ENCODE results near the gene SMIM29.
A peak's percentile ranks its signal among the peaks of the same experiment; 100 is the strongest.
"Not testable (repeated sequence)": the region's sequence is repeated elsewhere in the genome, so short reads cannot be mapped to it uniquely, and the experiment has no call there.

Gene SMIM29

DNA sequence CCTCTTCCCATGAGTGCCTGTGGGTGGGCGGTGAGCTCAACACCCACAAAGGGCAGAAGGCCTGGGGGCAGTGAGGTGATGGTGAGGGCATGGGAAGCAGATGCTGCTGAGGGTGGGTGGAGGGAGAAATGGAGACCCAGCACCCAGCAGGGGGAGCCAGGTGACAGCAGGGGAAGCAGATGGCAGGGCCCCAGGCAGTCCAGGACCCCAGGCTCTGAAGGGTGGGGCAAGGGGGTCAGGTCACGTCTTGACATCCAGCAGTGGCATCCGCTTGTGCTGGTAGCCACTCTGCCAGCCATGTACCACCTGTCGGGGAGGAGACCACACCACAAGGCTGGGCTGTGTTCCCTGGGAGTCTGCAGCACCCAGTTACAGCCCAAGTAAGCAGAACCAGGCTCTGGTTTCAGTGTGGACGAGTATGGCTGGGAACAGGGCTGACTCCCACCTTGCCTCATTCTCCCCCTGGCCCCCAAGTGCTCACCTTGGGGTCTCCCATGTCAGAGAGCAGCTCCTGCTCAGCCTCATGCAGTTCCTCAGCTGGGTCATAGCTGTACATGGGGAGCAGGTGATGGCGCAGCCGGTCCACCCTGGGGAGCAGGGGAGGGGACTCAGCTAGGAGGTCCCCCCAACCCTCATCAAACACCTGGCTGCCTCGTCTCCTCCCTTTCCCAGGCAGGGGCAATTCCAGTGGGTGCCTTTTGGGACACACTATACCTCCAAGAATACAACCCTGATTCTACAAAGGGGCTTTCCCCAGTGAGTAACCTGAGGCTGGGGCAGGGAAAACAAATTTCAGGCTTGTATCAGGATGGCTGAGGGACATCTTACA lies 2.0 kb downstream of the SMIM29 start:
- no peaks in the 10 kb centered on the region for H3K9me3 Mint-ChIP-seq
- peaks cover 70% of the 10 kb centered on the region for H3K36me3 Mint-ChIP-seq
- H3K4me1 Mint-ChIP-seq = peaks cover 62% of the 10 kb centered on the region
- H3K27ac Mint-ChIP-seq = peak overlapping the region; percentile 91
- DNase-seq (ENCODE audit: low spot score in 2 of 2) (peak in 1 of 2 donors; percentile 68), ATAC-seq (no peak)
- peak overlapping the region; percentile 89 for H3K4me3 Mint-ChIP-seq

GRCh38 chr6:34246249-34246562 lies 2.6 kb downstream of the SMIM29 start:
- DNase-seq (ENCODE audit: low spot score in 2 of 2) = no peak
- peak overlapping the region; percentile 91 for H3K27ac Mint-ChIP-seq
- no peak overlapping the region for H3K4me3 Mint-ChIP-seq
- peaks cover 68% of the 10 kb centered on the region for H3K4me1 Mint-ChIP-seq
- no peaks in the 10 kb centered on the region for H3K9me3 Mint-ChIP-seq
- peaks cover 76% of the 10 kb centered on the region for H3K36me3 Mint-ChIP-seq
- ATAC-seq = no peak

GRCh38 chr6:34245761-34246140 lies 3.1 kb downstream of the SMIM29 start:
- H3K4me3 Mint-ChIP-seq; H3K9me3 Mint-ChIP-seq; ATAC-seq; DNase-seq (ENCODE audit: low spot score in 2 of 2): not testable (repeated sequence)
- peaks cover 80% of the 10 kb centered on the region for H3K36me3 Mint-ChIP-seq
- H3K4me1 Mint-ChIP-seq = peaks cover 70% of the 10 kb centered on the region
- H3K27ac Mint-ChIP-seq = peak overlapping the region; percentile 91

- H3K9me3 Mint-ChIP-seq; ATAC-seq; DNase-seq (ENCODE audit: low spot score in 2 of 2): not testable (repeated sequence)
- peaks cover 86% of the 10 kb centered on the region for H3K36me3 Mint-ChIP-seq
- H3K4me1 Mint-ChIP-seq = peaks cover 74% of the 10 kb centered on the region
- peak overlapping the region; percentile 34 for H3K4me3 Mint-ChIP-seq
- peak overlapping the region; percentile 91 for H3K27ac Mint-ChIP-seq
Observed at GRCh38 chr6:34245032-34245760, 3.6 kb downstream of the SMIM29 start.

DNA sequence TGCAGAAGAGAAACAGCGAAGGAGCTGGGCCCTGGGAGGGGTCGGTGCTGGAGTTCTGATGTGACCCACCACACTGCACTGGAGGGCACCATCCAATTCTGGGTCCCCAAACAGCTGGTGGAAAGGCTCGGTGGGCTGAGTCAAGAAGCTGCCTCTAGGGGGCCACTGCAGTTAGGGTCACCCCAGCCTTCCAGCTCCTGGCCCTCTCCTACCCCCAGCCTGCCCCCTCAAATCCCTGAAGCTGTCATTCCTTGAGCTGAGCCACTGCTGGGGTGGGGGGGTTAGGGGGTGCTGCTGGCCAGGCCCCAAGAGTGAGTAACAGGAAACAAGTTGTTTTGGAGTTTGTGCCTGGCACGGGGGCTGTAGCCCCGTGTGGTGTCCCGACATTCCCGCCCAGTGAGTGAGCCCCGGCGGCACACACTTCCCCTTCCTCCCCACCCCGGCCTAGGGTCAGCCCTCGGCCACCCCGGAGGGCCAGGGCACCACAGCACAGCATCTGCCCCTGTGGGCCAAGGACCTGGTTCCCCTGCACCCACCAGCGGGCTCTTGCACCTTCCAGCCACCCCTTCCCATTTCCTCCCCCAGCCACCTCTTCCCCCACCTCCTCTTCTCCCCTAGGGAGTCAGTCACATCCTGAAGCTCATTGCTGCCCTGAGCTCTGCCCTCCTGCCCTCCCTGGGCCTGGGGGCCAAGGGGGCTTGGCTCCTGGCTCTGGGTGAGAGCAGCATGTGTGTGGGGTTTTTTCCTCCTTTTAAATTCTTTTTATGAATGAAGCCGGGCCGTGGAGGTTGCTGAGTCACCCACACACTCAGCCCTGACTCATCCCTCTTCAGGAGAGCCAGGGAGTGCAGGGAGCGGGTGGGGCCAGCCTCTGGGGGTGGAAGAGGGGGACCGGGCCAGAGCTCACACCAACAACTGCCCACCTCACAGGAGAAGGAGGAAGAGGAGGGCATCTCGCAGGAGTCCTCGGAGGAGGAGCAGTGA lies 4.6 kb downstream of the SMIM29 start:
- Mint-ChIP-seq H3K27ac (peak overlapping the region; percentile 91), H3K36me3 (peaks cover 93% of the 10 kb centered on the region), H3K4me1 (peaks cover 84% of the 10 kb centered on the region), H3K4me3 (peak overlapping the region; percentile 55), H3K9me3 (no peaks in the 10 kb centered on the region)
- DNase-seq (ENCODE audit: low spot score in 2 of 2) (peak in 1 of 2 donors; percentile 68), ATAC-seq (peak; percentile 59)

- DNase-seq (ENCODE audit: low spot score in 2 of 2) = no peak
Observed at GRCh38 chr6:34243131-34243771, 5.6 kb downstream of the SMIM29 start.

DNA sequence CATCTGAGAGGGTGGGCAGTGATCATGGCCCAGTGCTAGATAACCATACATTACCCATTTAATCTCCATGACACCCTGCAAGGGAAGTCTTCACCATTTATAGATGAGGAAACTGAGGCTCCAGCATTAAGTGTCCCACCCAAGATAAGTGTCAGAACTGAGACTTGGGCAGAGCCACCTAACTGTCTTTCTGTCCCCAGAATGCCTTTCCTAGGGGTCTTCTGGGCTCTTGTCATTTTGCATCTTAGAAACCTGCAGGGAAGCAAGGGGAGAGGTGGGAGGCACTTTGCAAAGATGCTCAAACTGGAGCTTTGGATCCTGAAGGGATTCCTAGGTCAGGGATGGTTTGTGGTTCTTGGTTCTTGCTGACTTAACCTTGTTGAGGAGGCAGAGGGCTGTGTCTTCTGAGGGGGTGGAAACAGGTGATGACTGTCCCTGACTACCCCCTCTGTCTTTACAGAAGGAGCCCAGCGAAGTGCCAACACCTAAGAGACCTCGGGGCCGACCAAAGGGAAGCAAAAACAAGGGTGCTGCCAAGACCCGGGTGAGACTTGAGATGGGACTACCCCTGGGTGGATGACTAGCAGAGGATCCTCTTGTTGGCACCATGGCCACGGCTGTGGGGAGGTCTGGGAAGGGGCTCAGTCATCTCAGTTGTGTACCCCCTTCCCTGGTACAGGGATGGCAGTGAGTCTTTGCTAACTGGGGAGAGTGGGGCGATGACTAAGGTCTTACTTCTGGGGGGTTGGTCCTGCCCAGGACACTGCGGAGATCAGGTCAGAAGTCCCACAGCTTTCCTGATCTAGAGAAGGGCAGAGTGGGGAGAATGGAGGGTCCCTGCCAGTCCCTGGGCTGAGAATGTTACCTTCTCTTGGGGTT lies 6.3 kb downstream of the SMIM29 start:
- H3K4me1 Mint-ChIP-seq = peaks cover 84% of the 10 kb centered on the region

More at GRCh38 chr6:34243131-34243771, 5.6 kb downstream of the SMIM29 start:
- no peaks in the 10 kb centered on the region for H3K9me3 Mint-ChIP-seq
- H3K4me1 Mint-ChIP-seq = peaks cover 88% of the 10 kb centered on the region
- peak overlapping the region; percentile 91 for H3K27ac Mint-ChIP-seq
- ATAC-seq = no peak
- H3K4me3 Mint-ChIP-seq = peak overlapping the region; percentile 55
- peaks cover 93% of the 10 kb centered on the region for H3K36me3 Mint-ChIP-seq

DNA sequence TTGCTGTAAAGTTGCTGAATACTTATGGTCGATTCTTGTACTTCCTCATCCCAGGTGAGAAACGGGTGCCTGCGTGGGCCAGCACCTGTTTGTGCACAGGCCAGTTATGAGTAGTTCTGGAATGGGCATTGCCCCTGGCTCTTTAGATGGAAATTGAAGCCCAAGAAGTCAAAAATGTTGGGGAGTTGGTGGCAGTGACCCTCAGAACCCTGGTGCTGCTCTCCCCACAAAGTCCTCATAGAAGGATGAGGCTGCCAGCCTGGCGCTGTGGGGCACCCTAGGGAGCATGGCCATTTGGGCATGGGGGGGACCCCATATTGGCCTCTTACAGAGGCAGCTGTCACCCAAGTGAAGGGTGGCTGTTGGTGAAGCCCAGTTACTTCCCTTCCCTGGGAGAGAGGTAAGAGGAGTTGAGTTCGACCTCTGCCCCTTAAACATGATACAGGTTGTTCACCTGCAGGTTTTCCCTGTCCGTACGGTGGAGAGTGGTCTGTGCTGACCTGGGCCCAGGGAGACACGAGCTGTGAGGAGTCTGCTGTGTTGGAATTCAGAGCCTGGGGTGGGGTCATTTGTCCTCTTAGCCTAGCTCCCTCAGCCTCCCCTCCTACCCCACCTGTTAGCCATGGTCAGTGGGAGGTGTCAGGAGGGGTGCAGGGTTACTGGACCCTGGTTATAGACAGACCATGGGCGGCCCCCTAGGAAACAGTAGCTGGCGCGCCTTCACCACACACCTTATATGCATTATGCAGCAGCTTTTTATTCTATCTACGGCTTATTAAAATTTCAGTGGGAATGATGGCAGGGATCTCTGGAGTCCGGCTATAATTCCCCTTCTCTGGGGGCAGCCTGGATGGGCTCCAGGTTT lies 7.2 kb downstream of the SMIM29 start:
- H3K4me3 Mint-ChIP-seq = no peak overlapping the region
- DNase-seq (ENCODE audit: low spot score in 2 of 2) (no peak), ATAC-seq (no peak)
- peaks cover 89% of the 10 kb centered on the region for H3K36me3 Mint-ChIP-seq
- H3K27ac Mint-ChIP-seq = no peak overlapping the region
- H3K9me3 Mint-ChIP-seq = no peaks in the 10 kb centered on the region
- peaks cover 77% of the 10 kb centered on the region for H3K4me1 Mint-ChIP-seq

More for the DNA sequence above, 6.3 kb downstream of the SMIM29 start:
- peak overlapping the region; percentile 55 for H3K4me3 Mint-ChIP-seq
- no peak for ATAC-seq
- H3K27ac Mint-ChIP-seq = peak overlapping the region; percentile 91
- H3K36me3 Mint-ChIP-seq = peaks cover 92% of the 10 kb centered on the region
- H3K9me3 Mint-ChIP-seq = no peaks in the 10 kb centered on the region
- no peak for DNase-seq (ENCODE audit: low spot score in 2 of 2)

GRCh38 chr6:34240329-34241248 lies 8.2 kb downstream of the SMIM29 start:
- H3K36me3 Mint-ChIP-seq = peaks cover 89% of the 10 kb centered on the region
- no peaks in the 10 kb centered on the region for H3K9me3 Mint-ChIP-seq
- no peak overlapping the region for H3K4me3 Mint-ChIP-seq
- DNase-seq (ENCODE audit: low spot score in 2 of 2) (no peak), ATAC-seq (no peak)
- peaks cover 78% of the 10 kb centered on the region for H3K4me1 Mint-ChIP-seq
- no peak overlapping the region for H3K27ac Mint-ChIP-seq

GRCh38 chr6:34239893-34240292 lies 8.9 kb downstream of the SMIM29 start:
- Mint-ChIP-seq H3K4me1 (peaks cover 72% of the 10 kb centered on the region), H3K9me3 (no peaks in the 10 kb centered on the region), H3K4me3 (peak overlapping the region; percentile 75), H3K36me3 (peaks cover 82% of the 10 kb centered on the region), H3K27ac (peak overlapping the region; percentile 89)
- no peak for ATAC-seq
- DNase-seq (ENCODE audit: low spot score in 2 of 2) = no peak

DNA sequence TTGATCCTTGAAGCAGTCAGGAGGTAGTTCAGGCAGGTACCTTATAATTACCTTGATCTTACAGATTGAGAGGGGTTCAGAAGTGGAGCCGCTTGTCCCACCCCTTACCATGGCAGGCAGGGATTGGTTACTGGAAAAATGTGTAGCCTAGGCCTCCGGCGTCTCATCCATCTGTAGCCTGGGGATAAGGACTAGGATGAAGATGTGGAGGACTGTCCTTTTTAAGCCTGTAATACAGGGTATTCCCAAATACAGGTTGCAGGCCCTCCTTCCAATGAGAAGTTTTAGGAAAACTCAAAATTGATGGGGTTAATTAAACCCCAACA lies 9.3 kb downstream of the SMIM29 start:
- no peak for ATAC-seq
- no peak for DNase-seq (ENCODE audit: low spot score in 2 of 2)
- Mint-ChIP-seq H3K4me3 (peak overlapping the region; percentile 75), H3K27ac (peak overlapping the region; percentile 89), H3K9me3 (no peaks in the 10 kb centered on the region), H3K36me3 (peaks cover 77% of the 10 kb centered on the region), H3K4me1 (peaks cover 68% of the 10 kb centered on the region)

Measured in stimulated activated effector memory CD8-positive, alpha-beta T cell treated with anti-CD3 and anti-CD28 coated beads, Interleukin-12 subunit alpha, Interleukin-12 subunit beta, amount 100 ng/mL, for 72 hours (primary cell).